Measurements from ENCODE around the gene CHRD.

The CHRD gene

GRCh38 chr3:184389384-184389783, 9.5 kb downstream of the CHRD start:
- Histone ChIP-seq H2BK120ac (ENCODE audit: low read depth, low read length) (no peak overlapping the region), H4K91ac (ENCODE audit: low read length) (no peak overlapping the region), H2BK5ac (ENCODE audit: low read depth, low read length, poor library complexity, severe bottlenecking) (no peak overlapping the region), H3K4me3 (ENCODE audit: insufficient read depth in 1 of 2, low read depth in 1 of 2, low read length in 2 of 2) (no peak overlapping the region), H2AK5ac (ENCODE audit: low read length, severe bottlenecking) (no peak overlapping the region), H3K23ac (ENCODE audit: low read length in 2 of 2) (no peak overlapping the region), H3K27me3 (ENCODE audit: control insufficient read depth in 1 of 2, insufficient read depth in 1 of 2, low read length in 2 of 2) (peaks cover 5 to 64% of the 10 kb centered on the region in 2 experiments), H3K9me3 (ENCODE audit: control insufficient read depth, low read length) (no peaks in the 10 kb centered on the region), H3K14ac (ENCODE audit: low read length in 2 of 2) (no peak overlapping the region), H2BK15ac (ENCODE audit: low read depth, poor library complexity, severe bottlenecking) (no peak overlapping the region), H3K4me1 (ENCODE audit: control insufficient read depth, insufficient read depth, low read depth, low read length) (peaks cover 4% of the 10 kb centered on the region), H2AFZ (ENCODE audit: low read depth, low read length) (no peak overlapping the region), H2BK12ac (ENCODE audit: low read length in 2 of 2) (no peak overlapping the region), H3K36me3 (ENCODE audit: control insufficient read depth in 1 of 2, insufficient read depth in 2 of 2, low read depth in 1 of 2, low read length in 2 of 2) (no peaks in the 10 kb centered on the region), H4K8ac (ENCODE audit: low read length) (no peak overlapping the region), H3K4me2 (ENCODE audit: low read length, poor library complexity, severe bottlenecking) (no peak overlapping the region), H3K9ac (ENCODE audit: low read length) (no peak overlapping the region), H3K79me1 (replicated peaks; ENCODE audit: low read length, poor library complexity, severe bottlenecking) (no peaks in the 10 kb centered on the region), H3K4ac (ENCODE audit: low read depth in 1 of 2, low read length in 2 of 2) (no peak overlapping the region), H3K27ac (ENCODE audit: low read length, poor library complexity, severe bottlenecking) (no peak overlapping the region), H3K18ac (ENCODE audit: low read depth in 1 of 2, low read length in 2 of 2) (no peak overlapping the region)
- no peak for DNase-seq
- 67% methylated on average over 3 of the region's 5 CpGs for WGBS

GRCh38 chr3:184389935-184390528, 10.2 kb downstream of the CHRD start:
- H2BK120ac ChIP-seq (ENCODE audit: low read depth, low read length) = no peak overlapping the region
- H4K91ac ChIP-seq (ENCODE audit: low read length) = no peak overlapping the region
- H3K9me3 ChIP-seq (ENCODE audit: control insufficient read depth, low read length) = no peaks in the 10 kb centered on the region
- no peaks in the 10 kb centered on the region for H3K36me3 ChIP-seq (ENCODE audit: control insufficient read depth in 1 of 2, insufficient read depth in 2 of 2, low read depth in 1 of 2, low read length in 2 of 2)
- no peak overlapping the region for H3K18ac ChIP-seq (ENCODE audit: low read depth in 1 of 2, low read length in 2 of 2)
- H3K4ac ChIP-seq (ENCODE audit: low read depth in 1 of 2, low read length in 2 of 2) = no peak overlapping the region
- H3K4me2 ChIP-seq (ENCODE audit: low read length, poor library complexity, severe bottlenecking) = no peak overlapping the region
- H3K4me1 ChIP-seq (ENCODE audit: control insufficient read depth, insufficient read depth, low read depth, low read length) = peaks cover 4% of the 10 kb centered on the region
- H2BK12ac ChIP-seq (ENCODE audit: low read length in 2 of 2) = no peak overlapping the region
- H3K23ac ChIP-seq (ENCODE audit: low read length in 2 of 2) = no peak overlapping the region
- 88% methylated on average over 4 of the region's 5 CpGs for WGBS
- H3K9ac ChIP-seq (ENCODE audit: low read length) = no peak overlapping the region
- H4K8ac ChIP-seq (ENCODE audit: low read length) = no peak overlapping the region
- H2AK5ac ChIP-seq (ENCODE audit: low read length, severe bottlenecking) = no peak overlapping the region
- no peak overlapping the region for H3K4me3 ChIP-seq (ENCODE audit: insufficient read depth in 1 of 2, low read depth in 1 of 2, low read length in 2 of 2)
- H2AFZ ChIP-seq (ENCODE audit: low read depth, low read length) = no peak overlapping the region
- DNase-seq = no peak
- H3K27ac ChIP-seq (ENCODE audit: low read length, poor library complexity, severe bottlenecking) = no peak overlapping the region
- H3K14ac ChIP-seq (ENCODE audit: low read length in 2 of 2) = no peak overlapping the region
- H2BK15ac ChIP-seq (ENCODE audit: low read depth, poor library complexity, severe bottlenecking) = no peak overlapping the region
- no peaks in the 10 kb centered on the region for H3K79me1 ChIP-seq (replicated peaks; ENCODE audit: low read length, poor library complexity, severe bottlenecking)
- peaks cover 5 to 64% of the 10 kb centered on the region in 2 experiments for H3K27me3 ChIP-seq (ENCODE audit: control insufficient read depth in 1 of 2, insufficient read depth in 1 of 2, low read length in 2 of 2)
- H2BK5ac ChIP-seq (ENCODE audit: low read depth, low read length, poor library complexity, severe bottlenecking) = no peak overlapping the region

- no peaks in the 10 kb centered on the region for H3K36me3 ChIP-seq (ENCODE audit: control insufficient read depth in 1 of 2, insufficient read depth in 2 of 2, low read depth in 1 of 2, low read length in 2 of 2)
- H3K18ac ChIP-seq (ENCODE audit: low read depth in 1 of 2, low read length in 2 of 2) = no peak overlapping the region
- no peak overlapping the region for H4K8ac ChIP-seq (ENCODE audit: low read length)
- no peak overlapping the region for H3K4me3 ChIP-seq (ENCODE audit: insufficient read depth in 1 of 2, low read depth in 1 of 2, low read length in 2 of 2)
- no peak overlapping the region for H2BK5ac ChIP-seq (ENCODE audit: low read depth, low read length, poor library complexity, severe bottlenecking)
- H3K9me3 ChIP-seq (ENCODE audit: control insufficient read depth, low read length) = no peaks in the 10 kb centered on the region
- no peak overlapping the region for H3K4ac ChIP-seq (ENCODE audit: low read depth in 1 of 2, low read length in 2 of 2)
- peaks cover under 1% of the 10 kb centered on the region for H3K4me1 ChIP-seq (ENCODE audit: control insufficient read depth, insufficient read depth, low read depth, low read length)
- no peak overlapping the region for H2BK15ac ChIP-seq (ENCODE audit: low read depth, poor library complexity, severe bottlenecking)
- no peak overlapping the region for H3K9ac ChIP-seq (ENCODE audit: low read length)
- no peak overlapping the region for H3K27ac ChIP-seq (ENCODE audit: low read length, poor library complexity, severe bottlenecking)
- H2BK120ac ChIP-seq (ENCODE audit: low read depth, low read length) = no peak overlapping the region
- peak overlapping the region; percentile 19 for H4K91ac ChIP-seq (ENCODE audit: low read length)
- no peaks in the 10 kb centered on the region for H3K79me1 ChIP-seq (replicated peaks; ENCODE audit: low read length, poor library complexity, severe bottlenecking)
- no peak for DNase-seq
- H3K14ac ChIP-seq (ENCODE audit: low read length in 2 of 2) = no peak overlapping the region
- no peak overlapping the region for H3K4me2 ChIP-seq (ENCODE audit: low read length, poor library complexity, severe bottlenecking)
- 80% methylated on average over 3 of the region's 3 CpGs for WGBS
- H2AK5ac ChIP-seq (ENCODE audit: low read length, severe bottlenecking) = no peak overlapping the region
- peaks cover 5 to 60% of the 10 kb centered on the region in 2 experiments for H3K27me3 ChIP-seq (ENCODE audit: control insufficient read depth in 1 of 2, insufficient read depth in 1 of 2, low read length in 2 of 2)
- H3K23ac ChIP-seq (ENCODE audit: low read length in 2 of 2) = no peak overlapping the region
- no peak overlapping the region for H2AFZ ChIP-seq (ENCODE audit: low read depth, low read length)
- H2BK12ac ChIP-seq (ENCODE audit: low read length in 2 of 2) = no peak overlapping the region
Observed at GRCh38 chr3:184391266-184391665, 11.4 kb downstream of the CHRD start.

- no peak overlapping the region for H3K23ac ChIP-seq (ENCODE audit: low read length in 2 of 2)
Observed at GRCh38 chr3:184395320-184395660, 15.4 kb downstream of the CHRD start.

More at GRCh38 chr3:184395320-184395660, 15.4 kb downstream of the CHRD start:
- Histone ChIP-seq H3K36me3 (ENCODE audit: control insufficient read depth in 1 of 2, insufficient read depth in 2 of 2, low read depth in 1 of 2, low read length in 2 of 2) (no peaks in the 10 kb centered on the region), H3K79me1 (replicated peaks; ENCODE audit: low read length, poor library complexity, severe bottlenecking) (no peaks in the 10 kb centered on the region), H4K8ac (ENCODE audit: low read length) (no peak overlapping the region), H2BK15ac (ENCODE audit: low read depth, poor library complexity, severe bottlenecking) (no peak overlapping the region), H3K27me3 (ENCODE audit: control insufficient read depth in 1 of 2, insufficient read depth in 1 of 2, low read length in 2 of 2) (peaks cover 11 to 28% of the 10 kb centered on the region in 2 experiments), H3K4ac (ENCODE audit: low read depth in 1 of 2, low read length in 2 of 2) (no peak overlapping the region), H2AFZ (ENCODE audit: low read depth, low read length) (no peak overlapping the region), H3K18ac (ENCODE audit: low read depth in 1 of 2, low read length in 2 of 2) (no peak overlapping the region), H2AK5ac (ENCODE audit: low read length, severe bottlenecking) (no peak overlapping the region), H3K14ac (ENCODE audit: low read length in 2 of 2) (no peak overlapping the region), H3K27ac (ENCODE audit: low read length, poor library complexity, severe bottlenecking) (no peak overlapping the region), H4K91ac (ENCODE audit: low read length) (no peak overlapping the region), H2BK12ac (ENCODE audit: low read length in 2 of 2) (no peak overlapping the region), H2BK5ac (ENCODE audit: low read depth, low read length, poor library complexity, severe bottlenecking) (no peak overlapping the region), H3K9me3 (ENCODE audit: control insufficient read depth, low read length) (no peaks in the 10 kb centered on the region), H3K4me2 (ENCODE audit: low read length, poor library complexity, severe bottlenecking) (no peak overlapping the region), H2BK120ac (ENCODE audit: low read depth, low read length) (no peak overlapping the region), H3K9ac (ENCODE audit: low read length) (no peak overlapping the region), H3K4me3 (ENCODE audit: insufficient read depth in 1 of 2, low read depth in 1 of 2, low read length in 2 of 2) (peak overlapping the region in 1 of 2 experiments; percentile 3), H3K4me1 (ENCODE audit: control insufficient read depth, insufficient read depth, low read depth, low read length) (no peaks in the 10 kb centered on the region)
- no peak for DNase-seq
- 85% methylated on average over 3 of the region's 5 CpGs for WGBS

Data from mesenchymal stem cell (in vitro differentiated cells and primary cell).